ENCODE results near the gene GANAB.
"Not testable (repeated sequence)": the region's sequence is repeated elsewhere in the genome, so short reads cannot be mapped to it uniquely, and the experiment has no call there.

GRCh38 chr11:62675415-62675814 lies 29.0 kb upstream of the GANAB start:
- TF ChIP-seq CTCF (IDR thresholded peaks at IDR 0.05; ENCODE audit: poor library complexity); EZH2 (IDR thresholded peaks at IDR 0.05; ENCODE audit: borderline replicate concordance): not testable (repeated sequence)

All from hepatocyte (in vitro differentiated cells).